Panc1 (cell line): ENCODE results near the gene APOLD1. TPM values are rescaled to one million over a fixed set of nuclear protein-coding genes. Genes with fewer than 3 reads are reported as not detected.
"Not testable (repeated sequence)": the region's sequence is repeated elsewhere in the genome, so short reads cannot be mapped to it uniquely, and the experiment has no call there.

Experiments
- ATAC-seq: fragments of 200-7000 bp; cut with Tn5 transposase; 2 replicates; pipeline ENCODE4 v1.9.1; 2020; ENCODE audit warnings: mild to moderate bottlenecking, moderate library complexity
- Bru-seq: library from RNA; stranded (reverse); fragments of 400-500 nt; gene quantifications from one replicate; lab custom pipeline; 2021; lab: Mats Ljungman, UMichigan
- BruChase-seq, 2 experiments: library from RNA; stranded (reverse); fragments of 400-500 nt; gene quantifications; one replicate each; lab custom pipeline; 2021; lab: Mats Ljungman, UMichigan
- BruUV-seq: library from RNA; stranded (reverse); fragments of 400-500 nt; replicated peaks from 2 replicates; lab custom pipeline; 2021; lab: Mats Ljungman, UMichigan
- CTCF ChIA-PET: fragments of 300-600 bp; sonication (Branson Sonifier 250); formaldehyde crosslinking; loops from one replicate; lab custom pipeline; 2022; ENCODE audit warnings: antibody characterized with exemption; lab: Charles Lee
- POLR2A ChIA-PET: fragments of 300-600 bp; sonication (Branson Sonifier 250); formaldehyde crosslinking; loops from one replicate; lab custom pipeline; 2022; ENCODE audit warnings: antibody characterized with exemption; lab: Charles Lee
- DNase-seq: peaks from one replicate; pipeline ENCODE4 v3.0.0-alpha.2; 2010; ENCODE audit warnings: low read depth, low spot score
- H3K27ac ChIP-seq: 2 replicates; pipeline ENCODE4 v1.5.1; 2011; ENCODE audit warnings: mild to moderate bottlenecking, low read length, inconsistent platforms
- H3K27me3 ChIP-seq: fragments of 200-500 bp; sonication (Bioruptor generic); 2 replicates; pipeline ENCODE4 v1.6.0; 2014; ENCODE audit warnings: low read length, inconsistent platforms; ENCODE audit not compliant: control insufficient read depth, insufficient read depth
- H3K36me3 ChIP-seq: fragments of 200-500 bp; sonication (Bioruptor generic); 2 replicates; pipeline ENCODE4 v1.5.1; 2014; ENCODE audit warnings: inconsistent platforms, mild to moderate bottlenecking, low read length, moderate library complexity; ENCODE audit not compliant: control insufficient read depth, insufficient read depth
- H3K4me1 ChIP-seq: 2 replicates; pipeline ENCODE4 v1.5.1; 2011; ENCODE audit warnings: inconsistent platforms, mild to moderate bottlenecking, low read length, moderate library complexity; ENCODE audit not compliant: control insufficient read depth, insufficient read depth
- H3K4me3 ChIP-seq, 2 experiments: 2 replicates each; pipeline ENCODE4 v1.5.1; 2011 to 2012; ENCODE audit warnings: low read depth in 2 of 2, low read length in 2 of 2, mild to moderate bottlenecking in 2 of 2, inconsistent platforms in 1 of 2, moderate library complexity in 1 of 2
- H3K9me3 ChIP-seq: fragments of 200-500 bp; sonication (Bioruptor generic); 2 replicates; pipeline ENCODE4 v1.5.1; 2014; ENCODE audit warnings: low read depth, mild to moderate bottlenecking, inconsistent platforms, low read length, moderate library complexity; ENCODE audit not compliant: control insufficient read depth, insufficient read depth
- CTCF ChIP-seq: fragments of 450-650 bp; IDR thresholded peaks from 2 replicates; pipeline ENCODE4 v1.5.1; 2017; ENCODE audit warnings: mild to moderate bottlenecking
- POLR2AphosphoS5 ChIP-seq: IDR thresholded peaks from 2 replicates; pipeline ENCODE4 v1.6.1; 2012; ENCODE audit warnings: mild to moderate bottlenecking, low read depth, low read length, moderate library complexity
- REST ChIP-seq, 2 experiments: IDR thresholded peaks; 2 replicates each; pipeline ENCODE4 v1.6.1; 2011 to 2012; ENCODE audit warnings: low read depth in 2 of 2, control low read depth in 1 of 2, low read length in 1 of 2, mild to moderate bottlenecking in 1 of 2, moderate library complexity in 1 of 2; ENCODE audit not compliant: insufficient read depth in 1 of 2
- SIN3A ChIP-seq: IDR thresholded peaks from 2 replicates; pipeline ENCODE4 v1.6.1; 2012; ENCODE audit warnings: low read depth, mild to moderate bottlenecking, low read length, moderate library complexity, borderline replicate concordance; ENCODE audit not compliant: insufficient read depth
- TCF7L2 ChIP-seq: IDR thresholded peaks from 2 replicates; pipeline ENCODE4 v1.6.1; 2011; ENCODE audit warnings: mild to moderate bottlenecking, low read depth, low read length, inconsistent platforms
- in situ Hi-C: cut with HindIII; loops from 2 replicates; pipeline ENCODE4 v1.10.0; 2016; ENCODE audit warnings: low sequenced_read_pairs, low pct_unique_long_range_greater_than_20kb
- intact Hi-C: fragments of 100-400 bp; cut with micrococcal nuclease; formaldehyde crosslinking; loops from one replicate; pipeline ENCODE4 v1.10.0; 2022; ENCODE audit not compliant: unreplicated experiment
- long read RNA-seq: library from polyadenylated mRNA; unstranded; transcript quantifications from one replicate; pipeline ENCODE4 v2.0.0, GENCODE V29; 2021; ENCODE audit not compliant: unreplicated experiment
- polyA plus RNA-seq: library from polyadenylated mRNA; unstranded; fragments of >200 nt; gene quantifications from one replicate; pipeline ENCODE4 v1.2.1, GENCODE V29; 2012; ENCODE audit warnings: missing spikeins; ENCODE audit not compliant: insufficient read length
- total RNA-seq: library from RNA; stranded (reverse); gene quantifications from one replicate; pipeline ENCODE4 v1.2.1, GENCODE V29; 2021; ENCODE audit not compliant: unreplicated experiment

The APOLD1 gene
- total RNA-seq (4.1 TPM), Bru-seq, nascent RNA (percentile 63 among the genes with signal in this experiment), BruChase-seq, experiment 1, labeled RNA remaining after a 2-hour chase (percentile 63 among the genes with signal in this experiment), BruChase-seq, experiment 2, labeled RNA remaining after a 6-hour chase (percentile 68 among the genes with signal in this experiment)
- 6.6 TPM for polyA plus RNA-seq
- long read RNA-seq, full-length matches to known transcripts, result 3 of 32 reads
- long read RNA-seq, partial matches to known transcripts, result 17 of 32 reads
- long read RNA-seq, other reads (novel, unspliced or antisense), result 12 of 32 reads

- ChIA-PET CTCF (interaction anchor here (0.6 kb wide), 1 partner anchor 48 kb away, joined by 3 read pairs; no protein-coding TSS in a partner anchor), POLR2A (interaction anchor here (0.7 kb wide), 1 partner anchor 187 kb away, joined by 3 read pairs; no protein-coding TSS in a partner anchor)
- Histone ChIP-seq H3K4me1 (peaks cover 57% of the 10 kb centered on the region), H3K4me3 (peak within 1 kb of the TSS; percentile 45 to 61), H3K36me3 (no peaks in the 10 kb centered on the region), H3K27ac (peak within 1 kb of the TSS; percentile 92), H3K9me3 (no peaks in the 10 kb centered on the region), H3K27me3 (no peaks in the 10 kb centered on the region)
- no TSS peak for BruUV-seq
- intact Hi-C loops (loop anchor here (10.0 kb wide), 1 partner anchor 200 kb away; no protein-coding TSS in a partner anchor), in situ Hi-C loops (no loop called here)
- TF ChIP-seq SIN3A (no peak), TCF7L2 (no peak), POLR2AphosphoS5 (no peak), CTCF (no peak), REST (IDR thresholded peaks at IDR 0.05; ENCODE audit: insufficient read depth in 1 of 2, low read depth in 2 of 2, low read length in 1 of 2) (no peak)
- no peak for DNase-seq
- ATAC-seq, result no peak
Observed at GRCh38 chr12:12784911-12785814, at the start of gene APOLD1. APOLD1 (plus strand) TSS chr12:12785659; CDS start chr12:12785692, 33 bp downstream.

- peak overlapping the region in 1 of 2 experiments; percentile 27; a peak in 1 of 4 replicates for H3K4me3 ChIP-seq
- ChIA-PET CTCF (interaction anchor here (0.5 to 1.8 kb wide), 12 partner anchors 10 to 844 kb away, joined by 3 to 12 read pairs (median 3); partner anchors contain the start of genes APOLD1 and GPR19), POLR2A (interaction anchor here (0.6 to 0.7 kb wide), 3 partner anchors 12 to 1246 kb away, joined by 4 to 6 read pairs (median 4); no protein-coding TSS in a partner anchor)
- intact Hi-C loops, result no loop called here
- no TSS peak for BruUV-seq
- no peaks in the 10 kb centered on the region for H3K36me3 ChIP-seq
- TF ChIP-seq CTCF, result peak; percentile 72
- TF ChIP-seq SIN3A, result no peak
- no peak for TF ChIP-seq POLR2AphosphoS5
- H3K4me1 ChIP-seq, result peaks cover 34% of the 10 kb centered on the region
- in situ Hi-C loops, result no loop called here
- no peaks in the 10 kb centered on the region for H3K27me3 ChIP-seq
- H3K27ac ChIP-seq, result peak overlapping the region; percentile 98
- no peaks in the 10 kb centered on the region for H3K9me3 ChIP-seq
- no peak for DNase-seq
- ATAC-seq, result peak; percentile 64
Observed at GRCh38 chr12:12736759-12737676, 48.4 kb upstream of the APOLD1 start.

- in situ Hi-C loops, ATAC-seq, H3K27ac ChIP-seq, H3K9me3 ChIP-seq, BruUV-seq, H3K4me3 ChIP-seq, H3K27me3 ChIP-seq, H3K36me3 ChIP-seq, POLR2A ChIA-PET, intact Hi-C loops, DNase-seq: not testable (repeated sequence)
- CTCF ChIA-PET, result interaction anchor here (0.9 kb wide), 1 partner anchor 9 kb away, joined by 4 read pairs; no protein-coding TSS in a partner anchor
- peaks cover 31% of the 10 kb centered on the region for H3K4me1 ChIP-seq
Observed at GRCh38 chr12:12738152-12738551, 47.3 kb upstream of the APOLD1 start.
